LNCaP clone FGC (cell line): ENCODE data around the gene NCOA1.
A peak's percentile ranks its signal among the peaks of the same experiment; 100 is the strongest.
"Not testable (repeated sequence)": the region's sequence is repeated elsewhere in the genome, so short reads cannot be mapped to it uniquely, and the experiment has no call there.

Source experiments
- DNase-seq: peaks from one replicate; pipeline ENCODE4 v3.0.0-alpha.2; 2011; ENCODE audit warnings: low read depth
- H3K4me3 ChIP-seq: 2 replicates; pipeline ENCODE4 v1.5.1; 2011; ENCODE audit warnings: mild to moderate bottlenecking, low read depth, low read length, control low read depth
- CTCF ChIP-seq: IDR thresholded peaks from 2 replicates; pipeline ENCODE4 v1.5.1; 2012; ENCODE audit warnings: mild to moderate bottlenecking; ENCODE audit not compliant: control insufficient read depth, insufficient read depth; ENCODE audit errors: extremely low read depth

Gene NCOA1

GRCh38 chr2:24586955-24587354 is 95.9 kb downstream of the NCOA1 start:
- H3K4me3 ChIP-seq = no peak overlapping the region
- no peak for DNase-seq
- TF ChIP-seq CTCF = no peak

GRCh38 chr2:24588294-24588693 is 97.2 kb downstream of the NCOA1 start:
- TF ChIP-seq CTCF = no peak
- no peak for DNase-seq
- H3K4me3 ChIP-seq = no peak overlapping the region

- no peak overlapping the region for H3K4me3 ChIP-seq
- TF ChIP-seq CTCF = no peak
- no peak for DNase-seq
These were observed 101.5 kb downstream of the NCOA1 start for GRCh38 chr2:24592441-24593100.

- DNase-seq = no peak
- H3K4me3 ChIP-seq = no peak overlapping the region
- TF ChIP-seq CTCF = no peak
These were observed 103.2 kb downstream of the NCOA1 start for GRCh38 chr2:24594283-24594682.

GRCh38 chr2:24597181-24597870 is 106.3 kb downstream of the NCOA1 start:
- peak; percentile 17 for DNase-seq
- TF ChIP-seq CTCF = no peak
- H3K4me3 ChIP-seq = no peak overlapping the region

- H3K4me3 ChIP-seq = not testable (repeated sequence)
These were observed 109.1 kb downstream of the NCOA1 start for GRCh38 chr2:24600140-24600539.

GRCh38 chr2:24611631-24612030 is 120.6 kb downstream of the NCOA1 start:
- no peak overlapping the region for H3K4me3 ChIP-seq
- no peak for DNase-seq
- TF ChIP-seq CTCF = no peak

More at GRCh38 chr2:24600140-24600539, 109.1 kb downstream of the NCOA1 start:
- not testable (repeated sequence) for DNase-seq
